HG03097 (cell line): ENCODE results near the gene KLF15.

Source experiments
- ATAC-seq: cut with Tn5 transposase; IDR thresholded peaks from one replicate; pipeline ENCODE4 v1.9.1; 2021; ENCODE audit not compliant: unreplicated experiment, low FRiP score

Gene KLF15

DNA sequence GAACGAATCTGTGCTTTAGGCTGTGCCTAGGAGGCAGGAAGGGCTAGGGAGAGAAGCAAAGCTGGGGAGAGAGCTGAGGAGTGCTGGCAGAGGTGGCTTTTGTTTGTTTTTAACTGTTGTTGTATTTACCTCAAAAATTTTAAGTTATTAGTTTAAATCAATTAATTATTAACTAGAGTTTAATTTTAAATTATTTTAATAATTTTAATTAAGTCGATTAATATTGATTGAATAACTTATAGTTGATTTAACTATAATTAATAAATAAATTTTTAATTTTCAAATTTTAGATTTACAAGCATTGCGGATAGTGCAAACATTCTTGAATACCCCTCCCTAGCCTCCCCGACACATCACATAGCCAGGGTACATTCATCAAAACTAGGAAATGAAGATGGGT is 30.6 kb downstream of the KLF15 start:
- no peak for ATAC-seq

DNA sequence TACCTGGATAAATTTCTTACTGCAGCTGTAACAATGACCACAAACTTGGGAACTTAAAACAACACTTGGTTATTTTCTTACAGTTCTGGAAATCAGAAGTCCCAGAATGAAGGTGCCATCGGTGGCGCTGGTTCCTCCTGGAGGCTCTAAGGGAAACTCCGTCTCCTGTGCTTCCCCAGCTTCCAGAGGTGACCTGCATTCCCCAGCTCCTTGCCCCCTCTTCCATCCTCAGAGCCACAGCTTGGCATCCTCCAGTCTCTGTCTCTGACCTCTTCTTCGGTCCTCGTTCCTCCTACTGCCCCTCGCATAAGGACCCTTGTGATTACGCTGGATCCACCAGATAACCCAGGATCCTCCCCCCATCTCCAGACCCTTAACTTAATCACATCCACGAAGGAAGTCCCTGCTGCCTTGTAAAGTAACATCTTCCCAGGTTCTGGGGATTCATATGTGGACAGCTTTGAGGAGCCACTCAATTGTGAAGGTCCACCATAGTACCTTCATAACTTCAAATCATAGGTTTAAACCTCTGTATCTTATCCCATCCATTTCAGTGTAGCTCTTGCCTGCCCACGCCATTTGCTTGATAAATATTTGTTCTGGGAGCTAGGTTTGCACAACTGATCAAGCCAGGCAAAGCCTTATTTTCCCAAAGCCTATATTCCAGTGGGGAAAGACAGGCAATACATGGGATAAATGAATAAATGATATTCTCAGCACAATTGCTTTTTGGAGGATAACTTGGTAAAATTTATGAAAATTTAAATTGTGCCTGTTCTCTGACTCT is 34.8 kb downstream of the KLF15 start:
- ATAC-seq, result no peak

DNA sequence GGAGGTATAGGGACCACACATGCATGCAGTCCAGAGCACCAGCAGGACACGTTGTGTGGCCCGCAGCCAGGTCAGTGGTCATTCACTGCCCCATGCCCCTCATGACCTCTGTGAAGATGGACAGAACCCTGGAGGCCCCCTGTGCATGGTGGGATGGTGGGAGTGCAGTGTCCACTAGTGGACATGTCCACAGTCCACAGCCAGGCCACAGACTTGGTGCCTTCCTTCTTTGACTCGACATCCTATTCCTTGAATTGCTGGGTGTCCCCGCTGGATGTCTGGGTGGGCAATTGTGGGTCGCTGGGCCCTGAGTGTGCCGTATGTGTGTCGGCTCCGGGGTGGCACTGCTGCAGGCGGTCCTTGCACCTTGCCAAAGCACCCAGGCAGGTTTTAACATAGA is 35.7 kb downstream of the KLF15 start:
- no peak for ATAC-seq

GRCh38 chr3:126320517-126321293 is 36.5 kb downstream of the KLF15 start:
- ATAC-seq, result no peak

GRCh38 chr3:126319701-126320295 is 37.4 kb downstream of the KLF15 start:
- no peak for ATAC-seq

GRCh38 chr3:126317029-126317996 is 39.9 kb downstream of the KLF15 start:
- ATAC-seq, result no peak

DNA sequence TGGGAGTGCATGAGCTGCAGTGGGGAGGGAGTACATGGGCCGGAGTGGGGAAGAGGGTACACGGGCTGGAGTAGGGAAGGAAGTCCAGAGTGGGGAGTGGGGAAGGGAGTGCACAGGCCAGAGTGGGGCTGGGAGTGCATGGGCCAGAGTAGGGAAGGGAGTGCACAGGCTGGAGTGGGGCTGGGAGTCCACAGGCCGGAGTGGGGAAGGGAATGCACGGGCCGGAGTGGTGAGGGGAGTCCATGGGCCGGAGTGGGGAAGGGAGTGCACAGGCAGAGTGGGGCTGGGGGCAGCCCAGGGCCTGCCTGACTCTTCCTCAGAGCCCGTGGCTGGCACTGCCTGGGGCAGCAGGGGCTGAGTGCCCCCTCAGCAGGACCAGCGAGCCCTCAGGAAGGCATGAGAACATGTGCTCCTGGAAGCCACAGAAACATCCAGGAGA is 40.7 kb downstream of the KLF15 start:
- ATAC-seq, result no peak

DNA sequence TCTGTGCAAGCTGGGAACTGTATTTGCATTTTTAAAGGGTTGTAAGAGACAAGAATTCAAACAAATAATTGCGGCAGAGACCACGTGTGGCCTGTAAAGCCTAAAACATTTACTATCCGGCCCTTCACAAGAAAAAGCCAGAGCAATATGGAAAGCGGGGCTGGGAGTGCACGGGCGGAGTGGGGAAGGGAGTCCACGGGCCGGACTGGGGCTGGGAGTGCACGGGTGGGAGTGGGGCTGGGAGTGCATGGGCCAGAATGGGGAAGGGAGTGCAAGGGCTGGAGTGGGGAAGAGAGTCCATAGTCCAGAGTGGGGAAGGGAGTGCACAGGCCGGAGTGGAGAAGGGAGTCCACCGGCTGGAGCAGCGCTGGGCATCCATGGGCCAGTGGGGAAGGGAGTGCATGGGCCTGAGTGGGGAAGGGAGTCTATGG is 41.2 kb downstream of the KLF15 start:
- ATAC-seq, result no peak

GRCh38 chr3:126314790-126315658 is 42.2 kb downstream of the KLF15 start:
- ATAC-seq, result no peak

- no peak for ATAC-seq
Measured at GRCh38 chr3:126314305-126314789, 42.9 kb downstream of the KLF15 start.

GRCh38 chr3:126313580-126314304 is 43.5 kb downstream of the KLF15 start:
- ATAC-seq, result no peak

DNA sequence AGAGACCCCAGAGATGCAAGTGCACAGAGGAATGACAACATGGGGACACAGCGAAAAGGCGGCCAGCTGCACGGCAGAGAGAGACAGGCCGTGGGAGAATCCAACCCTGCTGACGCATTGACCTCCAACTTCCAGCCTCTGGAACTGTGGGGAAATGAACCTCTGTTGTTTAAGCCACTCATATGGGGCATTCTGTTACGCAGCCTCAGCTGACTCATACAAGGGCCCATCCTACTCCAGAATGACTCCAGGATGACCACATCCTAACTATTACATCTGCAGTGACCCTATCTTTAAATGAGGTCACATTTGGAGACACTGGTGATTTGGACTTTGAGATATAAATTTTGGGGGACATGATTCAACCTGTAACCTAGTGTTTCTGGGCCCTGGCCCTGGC is 44.0 kb downstream of the KLF15 start:
- no peak for ATAC-seq

- no peak for ATAC-seq
Measured at GRCh38 chr3:126312341-126312740, 44.9 kb downstream of the KLF15 start.

GRCh38 chr3:126311338-126311978 is 45.8 kb downstream of the KLF15 start:
- ATAC-seq, result no peak

- ATAC-seq, result no peak
Measured at GRCh38 chr3:126310816-126311215, 46.4 kb downstream of the KLF15 start.

DNA sequence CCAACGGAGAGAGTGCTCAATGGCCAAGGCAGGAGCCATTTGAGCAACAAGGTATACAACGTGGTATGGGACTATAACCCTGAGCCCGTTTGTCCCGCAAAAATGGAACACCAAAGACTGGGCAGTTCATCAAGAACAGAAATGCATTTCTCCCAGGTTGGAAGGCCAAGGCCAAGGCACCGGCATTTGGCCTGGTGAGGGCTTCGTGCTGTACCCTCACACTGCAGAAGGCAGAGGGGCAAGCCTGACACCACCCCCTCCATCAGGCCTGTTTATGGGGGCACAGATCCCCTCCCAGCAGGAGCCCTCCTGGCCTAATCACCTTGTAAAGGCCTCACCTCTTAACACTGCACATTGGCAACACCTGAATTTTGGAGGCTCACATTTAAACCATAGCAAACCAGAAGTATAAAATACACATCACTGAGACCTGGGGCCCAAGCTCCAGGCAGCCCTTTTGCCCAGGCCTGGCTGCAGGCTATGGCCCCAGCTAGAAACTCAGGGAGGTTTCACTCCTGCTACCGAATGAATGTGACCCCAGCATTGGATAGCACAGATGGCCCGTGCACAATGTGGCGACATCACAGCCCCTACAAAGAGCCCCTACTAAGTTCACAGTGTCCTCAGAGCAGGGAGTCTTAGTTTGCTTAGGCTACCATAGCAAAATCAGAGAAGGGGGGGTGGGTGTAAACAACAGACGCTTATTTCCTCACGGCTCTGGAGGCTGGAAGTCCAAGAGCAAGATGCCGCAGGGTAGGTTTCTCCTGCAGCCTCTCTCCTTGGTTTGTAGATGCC is 47.1 kb downstream of the KLF15 start:
- ATAC-seq, result no peak

DNA sequence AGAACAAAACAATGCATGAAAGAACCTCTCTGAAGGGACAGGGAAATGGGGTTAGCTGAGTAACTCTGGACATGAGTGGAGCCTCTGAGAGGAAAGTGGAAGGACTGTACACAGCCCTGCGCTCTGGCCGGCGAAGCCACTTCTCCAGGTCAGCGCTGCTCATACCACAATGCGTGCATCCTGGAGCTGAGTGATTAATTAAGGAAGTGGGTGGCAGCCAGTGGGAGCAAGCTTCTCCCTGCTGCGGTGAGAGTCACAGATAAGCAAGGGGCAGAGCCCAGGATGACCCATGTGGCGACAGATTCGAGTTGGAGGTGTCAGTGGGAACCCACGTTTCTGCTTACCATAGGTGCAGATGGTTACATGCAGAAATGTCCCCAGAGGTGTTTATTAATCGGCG is 48.0 kb downstream of the KLF15 start:
- ATAC-seq, result no peak
